A673 (cell line): ENCODE measurements around the gene RBFOX2. TPM values are rescaled to one million over a fixed set of nuclear protein-coding genes. Genes with fewer than 3 reads are reported as not detected.

Experiments used
- BruUV-seq: library from RNA; stranded (reverse); fragments of 400-500 nt; replicated peaks from 2 replicates; lab custom pipeline; 2021; lab: Mats Ljungman, UMichigan
- CTCF ChIA-PET: fragments of 300-600 bp; sonication (Branson Sonifier 250); formaldehyde crosslinking; loops from one replicate; lab custom pipeline; 2022; ENCODE audit warnings: antibody characterized with exemption; lab: Charles Lee
- POLR2A ChIA-PET: fragments of 300-600 bp; sonication (Branson Sonifier 250); formaldehyde crosslinking; loops from one replicate; lab custom pipeline; 2022; ENCODE audit warnings: antibody characterized with exemption; ENCODE audit not compliant: low non-redundant PET; lab: Charles Lee
- DNase-seq: peaks from one replicate; pipeline ENCODE4 v3.0.0-alpha.2; 2015; ENCODE audit warnings: low spot score
- H3K27ac ChIP-seq: fragments of 200-600 bp; sonication (generic); 2 replicates; pipeline ENCODE4 v1.5.1; 2016; ENCODE audit warnings: mixed run types, low read depth, mild to moderate bottlenecking, mixed read lengths, antibody characterized with exemption, low read length; ENCODE audit not compliant: poor library complexity, severe bottlenecking
- H3K27me3 ChIP-seq: fragments of 200-600 bp; sonication (generic); replicated peaks from 2 replicates; pipeline ENCODE4 v1.6.1; 2017; ENCODE audit warnings: mixed run types, low read depth, mild to moderate bottlenecking, mixed read lengths, antibody characterized with exemption, low read length; ENCODE audit not compliant: insufficient read depth, poor library complexity
- H3K36me3 ChIP-seq: fragments of 200-600 bp; sonication (generic); 2 replicates; pipeline ENCODE4 v1.6.1; 2016; ENCODE audit warnings: mixed run types, mild to moderate bottlenecking, mixed read lengths, antibody characterized with exemption, low read length; ENCODE audit not compliant: insufficient read depth, poor library complexity, severe bottlenecking
- H3K4me1 ChIP-seq: fragments of 200-600 bp; sonication (generic); 2 replicates; pipeline ENCODE4 v1.6.1; 2017; ENCODE audit warnings: mixed run types, mild to moderate bottlenecking, mixed read lengths, antibody characterized with exemption, low read length; ENCODE audit not compliant: insufficient read depth, poor library complexity, severe bottlenecking
- H3K4me3 ChIP-seq: fragments of 200-600 bp; sonication (generic); 2 replicates; pipeline ENCODE4 v1.5.1; 2016; ENCODE audit warnings: low read depth, mixed run types, mild to moderate bottlenecking, mixed read lengths, low read length; ENCODE audit not compliant: poor library complexity, severe bottlenecking
- H3K9me3 ChIP-seq: fragments of 200-600 bp; sonication (generic); 2 replicates; pipeline ENCODE4 v1.6.1; 2016; ENCODE audit warnings: mixed run types, low read depth, mild to moderate bottlenecking, mixed read lengths, antibody characterized with exemption, low read length; ENCODE audit not compliant: poor library complexity, severe bottlenecking
- CTCF ChIP-seq: fragments of 300-800, 200-600 bp; sonication (generic); conservative IDR thresholded peaks from 2 replicates; pipeline ENCODE4 v1.5.1; 2017; ENCODE audit warnings: low read depth, mild to moderate bottlenecking, antibody characterized with exemption, low read length, moderate library complexity, mixed read lengths
- EZH2 ChIP-seq: fragments of 200-600 bp; sonication (generic); IDR thresholded peaks from 2 replicates; pipeline ENCODE4 v1.6.1; 2017; ENCODE audit warnings: borderline replicate concordance, low read depth, mild to moderate bottlenecking, mixed read lengths, antibody characterized with exemption, low read length; ENCODE audit not compliant: poor library complexity, severe bottlenecking
- intact Hi-C: fragments of 100-400 bp; cut with micrococcal nuclease; formaldehyde crosslinking; loops from one replicate; pipeline ENCODE4 v1.10.0; 2022; ENCODE audit not compliant: unreplicated experiment
- total RNA-seq: library from RNA; stranded (reverse); gene quantifications from 2 replicates; pipeline ENCODE4 v1.2.3, GENCODE V29; 2021

Gene RBFOX2
- total RNA-seq, 1 experiment from 2014 or later = 142 TPM

- DNase-seq = no peak
- Histone ChIP-seq H3K4me1 (peaks cover 66% of the 10 kb centered on the region), H3K27me3 (no peaks in the 10 kb centered on the region), H3K36me3 (no peaks in the 10 kb centered on the region), H3K4me3 (no peak overlapping the region), H3K27ac (peak overlapping the region; percentile 73), H3K9me3 (no peaks in the 10 kb centered on the region)
- intact Hi-C loops = no loop called here
- TF ChIP-seq EZH2 (no peak), CTCF (no peak)
- ChIA-PET POLR2A (no interaction called here), CTCF (interaction anchor here (0.6 kb wide), 1 partner anchor 13 kb away, joined by 6 read pairs; no protein-coding TSS in a partner anchor)
- BruUV-seq = no TSS peak
Observed at GRCh38 chr22:35985371-35985770, 43.3 kb downstream of the RBFOX2 start.

GRCh38 chr22:35984183-35985175 is 44.1 kb downstream of the RBFOX2 start:
- Histone ChIP-seq H3K4me3 (no peak overlapping the region), H3K9me3 (no peaks in the 10 kb centered on the region), H3K27me3 (no peaks in the 10 kb centered on the region), H3K27ac (no peak overlapping the region), H3K36me3 (no peaks in the 10 kb centered on the region), H3K4me1 (peaks cover 66% of the 10 kb centered on the region)
- no peak for DNase-seq
- POLR2A ChIA-PET = interaction anchor here (0.6 kb wide), 2 partner anchors 578 to 1792 kb away, joined by 3 to 6 read pairs; no protein-coding TSS in a partner anchor
- TF ChIP-seq CTCF = no peak
- TF ChIP-seq EZH2 = no peak
- CTCF ChIA-PET = interaction anchor here (0.6 kb wide), 2 partner anchors 13 to 400 kb away, joined by 4 to 6 read pairs; no protein-coding TSS in a partner anchor
- intact Hi-C loops = no loop called here
- BruUV-seq = no TSS peak

- peaks cover 46% of the 10 kb centered on the region for H3K4me1 ChIP-seq
- no peaks in the 10 kb centered on the region for H3K9me3 ChIP-seq
- intact Hi-C loops = no loop called here
- no TSS peak for BruUV-seq
- POLR2A ChIA-PET = no interaction called here
- CTCF ChIA-PET = interaction anchor here (0.7 kb wide), 1 partner anchor 75 kb away, joined by 5 read pairs; no protein-coding TSS in a partner anchor
- no peak overlapping the region for H3K4me3 ChIP-seq
- H3K36me3 ChIP-seq = no peaks in the 10 kb centered on the region
- no peak for TF ChIP-seq CTCF
- no peak for TF ChIP-seq EZH2
- H3K27ac ChIP-seq = no peak overlapping the region
- DNase-seq = no peak
- H3K27me3 ChIP-seq = no peaks in the 10 kb centered on the region
Observed at GRCh38 chr22:35981900-35982299, 46.7 kb downstream of the RBFOX2 start.
